Fibroblast of skin of abdomen (primary cell): ENCODE measurements around the gene TSPOAP1.

ENCODE experiments used
- DNase-seq: peaks from one replicate; pipeline ENCODE4 v3.0.0-alpha.2; 2013

TSPOAP1 gene

GRCh38 chr17:58302919-58303585, 25.5 kb downstream of the TSPOAP1 start:
- DNase-seq, result no peak

- no peak for DNase-seq
These were observed 26.2 kb downstream of the TSPOAP1 start for GRCh38 chr17:58302171-58302918.

- DNase-seq, result no peak
These were observed 27.0 kb downstream of the TSPOAP1 start for GRCh38 chr17:58301504-58302150.

GRCh38 chr17:58300336-58300735, 28.3 kb downstream of the TSPOAP1 start:
- no peak for DNase-seq

GRCh38 chr17:58294034-58294433, 34.6 kb downstream of the TSPOAP1 start:
- DNase-seq, result no peak

GRCh38 chr17:58291246-58291645, 37.3 kb downstream of the TSPOAP1 start:
- no peak for DNase-seq

- no peak for DNase-seq
These were observed 38.7 kb downstream of the TSPOAP1 start for GRCh38 chr17:58289869-58290268.

- no peak for DNase-seq
These were observed 43.2 kb downstream of the TSPOAP1 start for GRCh38 chr17:58285422-58285810.

GRCh38 chr17:58284613-58285421, 43.8 kb downstream of the TSPOAP1 start:
- no peak for DNase-seq

- no peak for DNase-seq
These were observed 44.7 kb downstream of the TSPOAP1 start for GRCh38 chr17:58283674-58284612.

- no peak for DNase-seq
These were observed 46.2 kb downstream of the TSPOAP1 start for GRCh38 chr17:58282442-58282841.

GRCh38 chr17:58281511-58282011, 47.0 kb downstream of the TSPOAP1 start:
- no peak for DNase-seq

GRCh38 chr17:58280480-58281217, 47.9 kb downstream of the TSPOAP1 start, which contains the start of gene MPO:
Gene MPO, minus strand, starts transcription at chr17:58280935. Its CDS starts 177 bp downstream, at chr17:58280758.
- DNase-seq, result no peak

GRCh38 chr17:58279736-58280479, 48.7 kb downstream of the TSPOAP1 start:
- DNase-seq, result no peak

GRCh38 chr17:58279016-58279711, 49.4 kb downstream of the TSPOAP1 start:
- peak; percentile 3 for DNase-seq

- DNase-seq, result no peak
These were observed 50.0 kb downstream of the TSPOAP1 start for GRCh38 chr17:58278661-58279015.

- DNase-seq, result no peak
These were observed 50.6 kb downstream of the TSPOAP1 start for GRCh38 chr17:58277802-58278595.

GRCh38 chr17:58277107-58277801, 51.3 kb downstream of the TSPOAP1 start:
- no peak for DNase-seq
